Measurements from ENCODE around the gene TSSK6. TPM values are rescaled to one million over a fixed set of nuclear protein-coding genes. Genes with fewer than 3 reads are reported as not detected.

Gene TSSK6
- total and polyA plus RNA-seq, 10 of the 15 experiments (the other 5 are each of a cell fraction or from before 2014, with no cell fraction given) = 0.06 to 3.6 (median 0.98) TPM; not detected in 2

Other genes with a start within 250 kb of the TSSK6 start
Only the 7 nearest of the 13 such genes appear.
- 47.1 and 61.8 TPM in 2 replicates for gene GATAD2A, start 109.9 kb downstream of the TSSK6 start, total RNA-seq (2014; rRNA removed)
- 27.4 and 38.4 TPM in 2 replicates for gene GATAD2A, start 109.9 kb downstream of the TSSK6 start, total RNA-seq (2014; rRNA removed; fragmentation: Illumina TruSeq; extraction: Trizol)
- 161 and 173 TPM in 2 replicates for gene GATAD2A, start 109.9 kb downstream of the TSSK6 start, total RNA-seq (2021)
- gene GATAD2A, start 109.9 kb downstream of the TSSK6 start, polyA plus RNA-seq (2011; rRNA removed) = 16.9 and 20.1 TPM in 2 replicates
- gene GATAD2A, start 109.9 kb downstream of the TSSK6 start, polyA plus RNA-seq (2014; fragmentation: Illumina TruSeq; extraction: Trizol) = 8.6 and 28.0 TPM in 2 replicates
- 1 to 10 TPM; 2.6 to 2.7 TPM for gene GATAD2A, start 109.9 kb downstream of the TSSK6 start, polyA plus RNA-seq (2014; fragmentation: Nextera tagmentation; extraction: Ambion mirVana)
- gene GATAD2A, start 109.9 kb downstream of the TSSK6 start, polyA plus RNA-seq (2014; rRNA removed) = 60.3 and 70.8 TPM in 2 replicates
- 10 to 100 TPM; 31.4 to 32.7 TPM for gene GATAD2A, start 109.9 kb downstream of the TSSK6 start, polyA plus RNA-seq (2016; fragmentation: Nextera tagmentation; extraction: Ambion mirVana)
- gene NDUFA13, start 677 bp upstream of the TSSK6 start, total RNA-seq (2014; rRNA removed) = 263 and 284 TPM in 2 replicates
- gene NDUFA13, start 677 bp upstream of the TSSK6 start, total RNA-seq (2014; rRNA removed; fragmentation: Illumina TruSeq; extraction: Trizol) = 303 and 329 TPM in 2 replicates
- 462 and 473 TPM in 2 replicates for gene NDUFA13, start 677 bp upstream of the TSSK6 start, total RNA-seq (2021)
- 282 and 475 TPM in 2 replicates for gene NDUFA13, start 677 bp upstream of the TSSK6 start, polyA plus RNA-seq (2011; rRNA removed)
- gene NDUFA13, start 677 bp upstream of the TSSK6 start, polyA plus RNA-seq (2014; fragmentation: Illumina TruSeq; extraction: Trizol) = 53.4 and 224 TPM in 2 replicates
- 100 to 1,000 TPM; 232 to 449 TPM for gene NDUFA13, start 677 bp upstream of the TSSK6 start, polyA plus RNA-seq (2014; fragmentation: Nextera tagmentation; extraction: Ambion mirVana)
- gene NDUFA13, start 677 bp upstream of the TSSK6 start, polyA plus RNA-seq (2014; rRNA removed) = 528 and 564 TPM in 2 replicates
- 100 to 1,000 TPM; 566 to 586 TPM for gene NDUFA13, start 677 bp upstream of the TSSK6 start, polyA plus RNA-seq (2016; fragmentation: Nextera tagmentation; extraction: Ambion mirVana)
- gene YJEFN3, start 13.4 kb upstream of the TSSK6 start, total RNA-seq (2014; rRNA removed) = 0.96 and 0.98 TPM in 2 replicates
- 1.2 and 1.4 TPM in 2 replicates for gene YJEFN3, start 13.4 kb upstream of the TSSK6 start, total RNA-seq (2014; rRNA removed; fragmentation: Illumina TruSeq; extraction: Trizol)
- 5.6 and 5.9 TPM in 2 replicates for gene YJEFN3, start 13.4 kb upstream of the TSSK6 start, total RNA-seq (2021)
- gene YJEFN3, start 13.4 kb upstream of the TSSK6 start, polyA plus RNA-seq (2011; rRNA removed) = 2.4 and 2.6 TPM in 2 replicates
- gene YJEFN3, start 13.4 kb upstream of the TSSK6 start, polyA plus RNA-seq (2014; fragmentation: Illumina TruSeq; extraction: Trizol) = 4.6 and 5.2 TPM in 2 replicates
- under 1 TPM; 0.05 to 0.08 TPM for gene YJEFN3, start 13.4 kb upstream of the TSSK6 start, polyA plus RNA-seq (2014; fragmentation: Nextera tagmentation; extraction: Ambion mirVana)
- 5.5 and 6.2 TPM in 2 replicates for gene YJEFN3, start 13.4 kb upstream of the TSSK6 start, polyA plus RNA-seq (2014; rRNA removed)
- gene YJEFN3, start 13.4 kb upstream of the TSSK6 start, polyA plus RNA-seq (2016; fragmentation: Nextera tagmentation; extraction: Ambion mirVana) = 1 to 10 TPM; 6.3 to 6.9 TPM
- gene CILP2, start 22.7 kb upstream of the TSSK6 start, total RNA-seq (2014; rRNA removed) = 0.06 TPM in 1 of 2 replicates, not detected in the other
- not detected in 2 replicates for gene CILP2, start 22.7 kb upstream of the TSSK6 start, total RNA-seq (2014; rRNA removed; fragmentation: Illumina TruSeq; extraction: Trizol)
- gene CILP2, start 22.7 kb upstream of the TSSK6 start, total RNA-seq (2021) = 0.05 TPM in 1 of 2 replicates, not detected in the other
- gene CILP2, start 22.7 kb upstream of the TSSK6 start, polyA plus RNA-seq (2011; rRNA removed) = not detected in 2 replicates
- not detected in 2 replicates for gene CILP2, start 22.7 kb upstream of the TSSK6 start, polyA plus RNA-seq (2014; fragmentation: Illumina TruSeq; extraction: Trizol)
- gene CILP2, start 22.7 kb upstream of the TSSK6 start, polyA plus RNA-seq (2014; fragmentation: Nextera tagmentation; extraction: Ambion mirVana) = not detected
- gene CILP2, start 22.7 kb upstream of the TSSK6 start, polyA plus RNA-seq (2014; rRNA removed) = 0.08 TPM in 1 of 2 replicates, not detected in the other
- gene CILP2, start 22.7 kb upstream of the TSSK6 start, polyA plus RNA-seq (2016; fragmentation: Nextera tagmentation; extraction: Ambion mirVana) = under 1 TPM in 1 of 2 experiments, not detected in 1; 0.05 TPM
- 7.1 and 10.1 TPM in 2 replicates for gene PBX4, start 103.1 kb upstream of the TSSK6 start, total RNA-seq (2014; rRNA removed)
- gene PBX4, start 103.1 kb upstream of the TSSK6 start, total RNA-seq (2014; rRNA removed; fragmentation: Illumina TruSeq; extraction: Trizol) = 3.9 and 4.4 TPM in 2 replicates
- gene PBX4, start 103.1 kb upstream of the TSSK6 start, total RNA-seq (2021) = 7.7 and 9.6 TPM in 2 replicates
- 12.6 and 15.8 TPM in 2 replicates for gene PBX4, start 103.1 kb upstream of the TSSK6 start, polyA plus RNA-seq (2011; rRNA removed)
- 1.5 and 3.5 TPM in 2 replicates for gene PBX4, start 103.1 kb upstream of the TSSK6 start, polyA plus RNA-seq (2014; fragmentation: Illumina TruSeq; extraction: Trizol)
- gene PBX4, start 103.1 kb upstream of the TSSK6 start, polyA plus RNA-seq (2014; fragmentation: Nextera tagmentation; extraction: Ambion mirVana) = under 1 TPM; 0.18 to 0.75 TPM
- 17.3 and 18.8 TPM in 2 replicates for gene PBX4, start 103.1 kb upstream of the TSSK6 start, polyA plus RNA-seq (2014; rRNA removed)
- gene PBX4, start 103.1 kb upstream of the TSSK6 start, polyA plus RNA-seq (2016; fragmentation: Nextera tagmentation; extraction: Ambion mirVana) = 1 to 10 TPM; 2.7 to 4.1 TPM
- gene LPAR2, start 112.7 kb upstream of the TSSK6 start, total RNA-seq (2014; rRNA removed) = 9.4 and 11.3 TPM in 2 replicates
- 5.0 and 6.3 TPM in 2 replicates for gene LPAR2, start 112.7 kb upstream of the TSSK6 start, total RNA-seq (2014; rRNA removed; fragmentation: Illumina TruSeq; extraction: Trizol)
- 19.0 and 22.9 TPM in 2 replicates for gene LPAR2, start 112.7 kb upstream of the TSSK6 start, total RNA-seq (2021)
- gene LPAR2, start 112.7 kb upstream of the TSSK6 start, polyA plus RNA-seq (2011; rRNA removed) = 6.6 and 9.0 TPM in 2 replicates
- 8.6 and 12.6 TPM in 2 replicates for gene LPAR2, start 112.7 kb upstream of the TSSK6 start, polyA plus RNA-seq (2014; fragmentation: Illumina TruSeq; extraction: Trizol)
- gene LPAR2, start 112.7 kb upstream of the TSSK6 start, polyA plus RNA-seq (2014; fragmentation: Nextera tagmentation; extraction: Ambion mirVana) = 1 to 10 TPM in 1 of 2 experiments, under 1 TPM in 1; 0.98 to 3.2 TPM
- 17.3 and 23.8 TPM in 2 replicates for gene LPAR2, start 112.7 kb upstream of the TSSK6 start, polyA plus RNA-seq (2014; rRNA removed)
- gene LPAR2, start 112.7 kb upstream of the TSSK6 start, polyA plus RNA-seq (2016; fragmentation: Nextera tagmentation; extraction: Ambion mirVana) = 10 to 100 TPM in 1 of 2 experiments, 1 to 10 TPM in 1; 8.5 to 12.0 TPM
- gene GMIP, start 128.1 kb upstream of the TSSK6 start, total RNA-seq (2014; rRNA removed) = 35.1 and 39.6 TPM in 2 replicates
- 10.9 and 11.9 TPM in 2 replicates for gene GMIP, start 128.1 kb upstream of the TSSK6 start, total RNA-seq (2014; rRNA removed; fragmentation: Illumina TruSeq; extraction: Trizol)
- gene GMIP, start 128.1 kb upstream of the TSSK6 start, total RNA-seq (2021) = 58.4 and 63.5 TPM in 2 replicates
- gene GMIP, start 128.1 kb upstream of the TSSK6 start, polyA plus RNA-seq (2011; rRNA removed) = 6.0 and 10.0 TPM in 2 replicates
- gene GMIP, start 128.1 kb upstream of the TSSK6 start, polyA plus RNA-seq (2014; fragmentation: Illumina TruSeq; extraction: Trizol) = 16.3 and 20.0 TPM in 2 replicates
- 1 to 10 TPM; 1.5 to 2.8 TPM for gene GMIP, start 128.1 kb upstream of the TSSK6 start, polyA plus RNA-seq (2014; fragmentation: Nextera tagmentation; extraction: Ambion mirVana)
- gene GMIP, start 128.1 kb upstream of the TSSK6 start, polyA plus RNA-seq (2014; rRNA removed) = 32.9 and 39.9 TPM in 2 replicates
- gene GMIP, start 128.1 kb upstream of the TSSK6 start, polyA plus RNA-seq (2016; fragmentation: Nextera tagmentation; extraction: Ambion mirVana) = 10 to 100 TPM; 24.7 to 30.9 TPM

Measured in GM12878 (cell line).